Panc1 (cell line): ENCODE results near the gene RPL41.

Source experiments
- REST ChIP-seq, 2 experiments: IDR thresholded peaks; 2 replicates each; pipeline ENCODE4 v1.6.1; 2011 to 2012; ENCODE audit warnings: low read depth in 2 of 2, control low read depth in 1 of 2, low read length in 1 of 2, mild to moderate bottlenecking in 1 of 2, moderate library complexity in 1 of 2; ENCODE audit not compliant: insufficient read depth in 1 of 2
- SIN3A ChIP-seq: IDR thresholded peaks from 2 replicates; pipeline ENCODE4 v1.6.1; 2012; ENCODE audit warnings: low read depth, mild to moderate bottlenecking, low read length, moderate library complexity, borderline replicate concordance; ENCODE audit not compliant: insufficient read depth
- TF ChIP-seq, protein P1 (sequence below): fragments of 450-650 bp; IDR thresholded peaks from 2 replicates; pipeline ENCODE4 v1.5.1; 2017; ENCODE audit warnings: mild to moderate bottlenecking

DNA sequence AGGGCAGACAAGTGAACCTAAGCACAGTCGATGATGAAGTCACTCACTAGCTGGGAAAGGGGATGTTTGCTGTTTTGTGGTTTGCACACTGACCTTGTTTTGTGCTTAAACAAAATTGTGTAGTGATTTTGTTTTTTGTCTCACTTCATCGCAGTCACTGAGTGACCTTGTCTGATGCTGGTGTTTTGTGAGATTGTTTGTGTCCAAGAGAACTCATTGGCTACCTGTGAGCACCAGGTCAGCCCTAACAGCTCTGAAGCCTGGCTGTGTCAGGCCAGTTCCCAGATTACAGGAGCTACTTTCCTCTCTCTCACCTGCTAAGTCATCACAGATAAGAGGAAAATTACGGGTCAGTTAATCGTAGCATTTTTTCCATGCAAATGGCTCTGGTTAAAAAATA is 7.7 kb downstream of the RPL41 start:
- TF ChIP-seq REST (IDR thresholded peaks at IDR 0.05; ENCODE audit: insufficient read depth in 1 of 2, low read depth in 2 of 2, low read length in 1 of 2) (no peak), SIN3A (no peak)
- TF ChIP-seq, protein P1, sequence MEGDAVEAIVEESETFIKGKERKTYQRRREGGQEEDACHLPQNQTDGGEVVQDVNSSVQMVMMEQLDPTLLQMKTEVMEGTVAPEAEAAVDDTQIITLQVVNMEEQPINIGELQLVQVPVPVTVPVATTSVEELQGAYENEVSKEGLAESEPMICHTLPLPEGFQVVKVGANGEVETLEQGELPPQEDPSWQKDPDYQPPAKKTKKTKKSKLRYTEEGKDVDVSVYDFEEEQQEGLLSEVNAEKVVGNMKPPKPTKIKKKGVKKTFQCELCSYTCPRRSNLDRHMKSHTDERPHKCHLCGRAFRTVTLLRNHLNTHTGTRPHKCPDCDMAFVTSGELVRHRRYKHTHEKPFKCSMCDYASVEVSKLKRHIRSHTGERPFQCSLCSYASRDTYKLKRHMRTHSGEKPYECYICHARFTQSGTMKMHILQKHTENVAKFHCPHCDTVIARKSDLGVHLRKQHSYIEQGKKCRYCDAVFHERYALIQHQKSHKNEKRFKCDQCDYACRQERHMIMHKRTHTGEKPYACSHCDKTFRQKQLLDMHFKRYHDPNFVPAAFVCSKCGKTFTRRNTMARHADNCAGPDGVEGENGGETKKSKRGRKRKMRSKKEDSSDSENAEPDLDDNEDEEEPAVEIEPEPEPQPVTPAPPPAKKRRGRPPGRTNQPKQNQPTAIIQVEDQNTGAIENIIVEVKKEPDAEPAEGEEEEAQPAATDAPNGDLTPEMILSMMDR, result no peak
